GM18505 (cell line): ENCODE data around the gene IGFBP7.

ENCODE experiments used
- ATAC-seq: cut with Tn5 transposase; IDR thresholded peaks from one replicate; pipeline ENCODE4 v1.9.1; 2021; ENCODE audit not compliant: unreplicated experiment
- POLR2A ChIP-seq: IDR thresholded peaks from 4 replicates; pipeline ENCODE4 v1.6.1; 2011; ENCODE audit warnings: borderline replicate concordance; ENCODE audit not compliant: insufficient read depth, insufficient read length; ENCODE audit errors: extremely low read depth

Gene IGFBP7

DNA sequence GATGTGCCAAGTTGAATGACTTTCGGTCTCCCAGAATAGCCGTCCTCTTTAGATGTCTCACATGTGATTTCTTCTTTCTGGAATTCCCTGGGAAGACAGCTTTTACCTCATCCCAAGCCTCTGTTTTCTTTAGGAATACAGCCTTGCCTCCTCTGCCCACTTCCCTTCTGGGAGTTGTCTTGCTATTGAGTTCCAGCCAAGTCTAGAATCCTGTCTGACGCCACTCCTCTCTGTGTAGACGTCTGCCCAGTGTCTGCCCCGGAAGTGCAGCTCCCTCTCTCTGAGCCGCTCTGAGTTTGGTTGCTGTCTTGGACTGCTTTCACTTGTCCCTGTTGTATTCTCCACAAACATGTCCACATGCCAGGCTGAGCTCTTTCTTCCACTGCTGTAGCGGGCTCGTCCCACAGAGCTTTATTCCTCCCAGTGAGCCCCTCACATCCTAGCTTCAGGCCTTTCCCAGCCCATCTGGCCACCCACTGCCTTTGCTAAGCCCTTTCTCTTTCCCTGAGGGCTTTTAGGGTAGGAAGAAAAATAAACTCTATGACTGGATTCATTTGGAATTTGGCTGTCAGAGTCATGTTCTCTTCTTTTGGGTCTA lies 9.0 kb upstream of the IGFBP7 start:
- TF ChIP-seq POLR2A, result no peak
- ATAC-seq, result no peak

DNA sequence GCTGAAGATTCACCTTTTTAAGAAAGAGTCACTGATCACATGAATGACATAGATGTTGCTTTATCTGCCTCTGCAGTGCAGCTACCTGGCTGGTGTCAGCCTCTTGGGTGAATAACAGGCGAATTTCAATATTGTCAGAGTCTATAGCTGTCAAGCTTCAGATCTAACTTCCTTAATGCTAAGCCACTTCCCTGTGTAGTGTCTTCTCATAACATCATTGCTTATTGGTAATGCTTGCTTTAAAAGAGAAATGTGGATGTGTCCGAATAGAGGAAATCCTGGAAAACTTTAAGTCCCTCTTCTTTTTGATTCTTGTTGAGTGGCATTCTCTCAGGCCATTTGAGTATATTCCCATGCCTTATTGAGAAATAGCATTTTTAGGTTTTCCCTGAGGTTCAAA lies 7.3 kb upstream of the IGFBP7 start:
- ATAC-seq, result no peak
- no peak for TF ChIP-seq POLR2A

DNA sequence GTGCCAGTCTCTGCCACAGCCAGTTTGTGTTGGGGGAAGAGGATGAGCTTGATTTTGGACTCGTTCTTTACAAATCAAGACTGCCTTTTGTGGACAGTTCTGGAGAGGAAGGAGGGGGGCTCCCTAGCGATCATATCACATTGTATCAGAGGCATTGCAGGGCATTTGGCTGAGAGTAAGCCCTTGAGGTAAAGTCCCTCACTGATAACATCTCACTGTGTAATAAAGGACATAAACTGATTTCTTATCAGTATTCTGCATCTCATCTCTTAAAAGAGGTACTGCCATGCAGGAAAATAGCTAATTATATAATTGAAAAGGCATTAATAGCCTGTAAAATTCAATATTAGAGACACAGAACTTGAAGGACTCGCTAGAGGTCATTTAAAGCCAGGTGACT lies 6.1 kb upstream of the IGFBP7 start:
- ATAC-seq, result no peak
- no peak for TF ChIP-seq POLR2A

DNA sequence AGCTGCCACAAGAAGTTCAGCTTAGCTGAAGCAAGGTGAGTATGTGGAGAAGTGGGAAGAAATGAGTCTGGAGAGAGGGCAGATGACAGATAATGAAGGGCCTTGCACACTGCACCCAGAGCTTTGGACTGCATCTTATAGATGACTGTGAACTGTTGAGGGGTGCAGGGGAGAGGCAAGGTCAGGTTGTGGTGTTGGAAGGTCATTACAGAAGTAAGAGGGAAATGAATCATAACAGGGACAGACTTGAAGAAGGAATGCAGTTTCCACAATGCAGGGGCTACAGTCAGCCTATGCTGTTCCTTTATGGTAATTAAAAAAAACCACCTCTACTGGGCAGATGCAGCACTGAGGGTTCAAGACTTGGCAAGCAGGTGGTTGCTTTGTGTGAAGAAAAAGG lies 4.8 kb upstream of the IGFBP7 start:
- TF ChIP-seq POLR2A, result no peak
- no peak for ATAC-seq

DNA sequence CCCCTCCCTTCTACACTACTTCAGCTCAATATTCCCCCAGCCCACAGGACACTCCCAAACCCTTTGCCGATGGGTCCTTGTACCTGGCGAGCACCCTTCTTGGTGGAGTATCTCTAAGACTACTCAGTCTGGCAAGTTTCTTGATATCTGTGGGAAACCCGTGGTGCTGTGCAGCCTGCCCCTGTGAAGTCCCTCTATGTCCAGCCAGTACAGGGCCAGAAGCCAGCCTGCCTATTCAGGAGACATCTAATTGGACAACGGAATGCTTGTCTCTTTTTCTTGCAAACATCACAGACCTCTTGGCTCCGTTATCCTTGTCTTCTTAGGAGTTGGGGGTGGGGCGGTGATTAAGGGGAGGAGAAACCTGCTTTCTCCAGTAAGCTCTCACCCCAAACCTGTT lies 3.7 kb upstream of the IGFBP7 start:
- no peak for ATAC-seq
- TF ChIP-seq POLR2A, result no peak

DNA sequence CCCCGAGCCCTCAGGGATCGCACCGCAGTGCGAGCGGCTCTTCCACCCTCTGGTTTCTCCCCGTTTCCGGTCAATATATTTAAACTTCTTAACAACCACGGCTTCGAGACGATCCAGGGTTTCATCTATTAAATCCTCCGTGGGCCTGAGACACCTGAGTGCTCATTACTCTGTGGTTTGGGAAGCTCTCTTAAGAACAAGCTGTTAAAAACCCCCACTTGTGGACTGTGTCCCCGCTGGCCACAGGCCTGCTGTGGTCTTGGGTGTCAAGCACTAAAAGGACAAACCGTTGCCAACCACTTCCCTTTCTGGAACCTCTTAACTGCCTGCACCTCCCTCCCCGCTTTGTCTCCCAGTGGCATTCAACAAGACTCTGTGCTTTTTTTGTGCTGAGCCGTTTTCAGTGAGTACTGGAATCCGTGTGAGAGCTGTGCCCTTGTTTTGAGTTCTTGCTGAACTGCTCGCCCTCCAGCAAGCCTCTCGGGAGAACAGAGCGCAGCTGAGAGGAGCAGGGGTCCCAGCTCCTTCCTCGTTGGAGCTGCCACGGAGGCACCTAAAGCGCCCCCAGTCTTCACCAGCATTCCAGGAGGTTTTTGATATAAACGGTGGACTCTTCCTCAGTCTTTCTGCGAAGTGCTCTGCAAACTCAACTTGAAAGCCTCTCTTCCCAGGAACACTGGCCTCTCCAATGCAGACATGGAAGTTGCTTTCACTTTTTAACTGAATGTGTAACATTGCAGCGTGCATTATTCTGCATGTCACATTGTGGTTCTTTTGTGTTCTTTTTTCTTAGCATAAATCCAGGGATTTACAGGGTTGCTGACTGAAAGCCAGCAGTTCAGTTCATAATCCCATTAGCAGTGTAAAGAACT lies 691 bp upstream of the IGFBP7 start:
- TF ChIP-seq POLR2A, result no peak
- no peak for ATAC-seq

DNA sequence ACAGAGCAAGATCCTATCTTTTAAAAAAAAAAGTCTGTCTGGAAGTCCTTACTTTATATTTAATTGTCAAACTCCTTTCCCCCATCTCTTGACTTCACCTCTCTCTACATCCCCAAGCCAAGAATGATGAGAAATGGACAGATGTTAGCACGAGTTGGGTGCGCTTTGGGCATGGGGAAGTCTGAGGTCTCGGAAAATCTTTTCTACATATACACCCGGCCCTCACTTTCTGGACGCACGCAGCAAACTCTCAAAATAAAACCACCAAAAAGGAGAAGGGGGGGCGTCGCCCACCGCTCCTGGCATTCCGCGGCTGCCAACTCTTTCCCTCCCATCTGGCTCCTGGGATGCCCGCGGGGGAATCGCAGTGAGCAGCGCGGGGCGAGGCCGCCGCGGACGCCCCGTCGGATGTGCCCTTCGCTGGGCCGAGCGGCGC lies 756 bp downstream of the IGFBP7 start:
- no peak for ATAC-seq

DNA sequence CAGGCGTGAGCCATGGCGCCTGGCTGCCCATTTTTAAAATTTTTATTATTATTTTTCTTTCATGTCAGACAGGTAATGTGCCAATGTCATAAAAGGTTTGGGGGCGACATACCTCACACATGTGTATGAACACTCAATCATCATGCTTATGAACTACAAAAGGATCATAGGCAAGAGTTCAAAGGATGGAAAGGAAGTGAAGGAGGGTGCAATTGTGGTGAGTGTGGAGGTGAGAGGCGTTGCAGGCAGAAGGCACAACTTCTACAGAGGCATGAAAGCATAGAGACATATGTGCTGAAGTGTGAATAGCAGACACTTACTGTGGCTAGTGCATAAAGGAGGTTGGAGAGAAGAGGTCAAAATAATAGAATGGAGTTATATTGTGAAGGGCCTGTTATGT lies 4.0 kb downstream of the IGFBP7 start:
- ATAC-seq, result no peak
- TF ChIP-seq POLR2A, result no peak

More for the DNA sequence above, 756 bp downstream of the IGFBP7 start:
- no peak for TF ChIP-seq POLR2A

DNA sequence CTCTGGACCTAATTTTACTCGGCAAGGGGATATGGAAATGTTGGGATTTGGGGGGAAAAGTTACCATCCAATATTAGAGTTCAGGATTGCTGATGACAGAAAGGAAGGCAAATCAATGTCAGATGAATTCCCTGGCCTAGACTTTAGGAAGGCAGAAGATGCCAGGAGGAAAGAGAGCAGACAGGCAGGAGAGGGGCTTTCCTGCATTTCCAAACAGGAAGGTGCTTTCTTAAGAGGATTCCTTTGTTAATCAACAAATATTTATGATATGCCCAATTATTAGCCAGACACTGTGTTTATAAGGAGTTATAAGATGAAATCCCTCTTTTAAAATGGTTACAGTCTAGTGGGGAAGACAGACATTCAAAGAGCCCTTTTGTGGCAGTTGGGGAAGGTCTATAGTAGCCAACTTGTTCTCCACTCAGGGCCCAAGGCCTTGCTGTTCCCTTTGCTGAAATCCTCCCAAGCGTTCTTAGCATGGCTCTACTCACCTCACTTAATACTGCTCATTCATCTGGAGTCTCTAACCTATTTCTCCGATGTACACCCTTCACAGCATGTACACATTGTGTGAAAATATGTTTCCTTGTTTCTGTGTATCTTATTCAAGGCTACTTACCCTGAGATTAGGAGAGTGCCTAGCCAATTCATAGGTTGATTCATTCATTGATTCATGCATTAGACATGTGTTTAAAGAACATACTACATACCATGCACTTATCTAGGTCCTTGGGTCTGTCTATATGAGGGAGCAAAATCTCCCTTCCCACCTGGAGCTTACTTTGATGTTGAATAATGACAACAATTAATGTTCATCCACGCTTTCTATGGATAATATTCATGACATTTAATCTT lies 5.3 kb downstream of the IGFBP7 start:
- TF ChIP-seq POLR2A, result no peak
- ATAC-seq, result no peak

DNA sequence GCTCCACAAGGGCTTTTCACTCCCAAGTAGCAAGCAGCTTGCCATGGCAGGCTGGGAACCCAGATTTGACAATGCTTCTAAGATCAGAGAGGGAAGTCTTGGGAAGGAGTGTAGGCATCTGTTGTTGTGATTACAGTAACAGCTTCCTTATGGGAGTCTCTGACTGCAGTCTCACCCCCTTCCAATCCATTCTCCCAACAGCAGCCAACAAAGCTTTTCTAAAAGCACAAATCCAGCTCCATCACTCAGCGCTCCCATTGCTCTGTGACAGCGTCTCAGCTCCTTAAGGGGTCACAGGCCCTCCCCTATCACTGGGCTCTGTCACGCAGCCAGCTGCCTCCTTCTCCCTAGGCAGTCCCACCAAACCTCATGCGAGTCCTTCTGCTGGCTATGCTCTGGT lies 7.1 kb downstream of the IGFBP7 start:
- ATAC-seq, result no peak
- no peak for TF ChIP-seq POLR2A

DNA sequence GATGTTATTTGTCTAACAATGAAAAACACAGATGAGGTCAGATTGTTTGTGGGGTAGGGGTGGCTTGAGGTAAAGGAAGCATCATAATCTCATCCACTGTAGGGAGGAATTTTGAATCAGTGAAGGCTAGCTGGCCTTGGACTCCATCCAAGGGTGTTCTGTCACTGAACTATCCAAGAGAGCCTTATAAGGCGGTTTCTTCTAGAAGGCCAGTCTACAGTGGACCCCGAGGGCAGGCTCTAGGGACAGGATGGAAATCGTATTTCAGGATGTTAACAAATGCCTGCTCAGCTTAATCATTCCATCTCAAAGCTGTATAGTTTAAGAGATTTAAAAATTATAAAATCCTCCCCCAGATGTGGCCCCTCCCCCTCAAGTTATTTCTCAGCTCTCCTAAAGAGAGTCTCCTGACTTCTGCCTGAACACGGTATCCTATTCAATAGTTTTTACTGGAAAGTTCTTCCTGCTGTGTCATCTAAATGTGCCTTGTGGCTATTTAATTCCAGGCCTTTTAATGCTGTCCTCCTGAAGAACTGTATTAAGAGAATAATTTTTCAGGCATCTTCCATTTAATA lies 8.0 kb downstream of the IGFBP7 start:
- no peak for TF ChIP-seq POLR2A
- no peak for ATAC-seq

DNA sequence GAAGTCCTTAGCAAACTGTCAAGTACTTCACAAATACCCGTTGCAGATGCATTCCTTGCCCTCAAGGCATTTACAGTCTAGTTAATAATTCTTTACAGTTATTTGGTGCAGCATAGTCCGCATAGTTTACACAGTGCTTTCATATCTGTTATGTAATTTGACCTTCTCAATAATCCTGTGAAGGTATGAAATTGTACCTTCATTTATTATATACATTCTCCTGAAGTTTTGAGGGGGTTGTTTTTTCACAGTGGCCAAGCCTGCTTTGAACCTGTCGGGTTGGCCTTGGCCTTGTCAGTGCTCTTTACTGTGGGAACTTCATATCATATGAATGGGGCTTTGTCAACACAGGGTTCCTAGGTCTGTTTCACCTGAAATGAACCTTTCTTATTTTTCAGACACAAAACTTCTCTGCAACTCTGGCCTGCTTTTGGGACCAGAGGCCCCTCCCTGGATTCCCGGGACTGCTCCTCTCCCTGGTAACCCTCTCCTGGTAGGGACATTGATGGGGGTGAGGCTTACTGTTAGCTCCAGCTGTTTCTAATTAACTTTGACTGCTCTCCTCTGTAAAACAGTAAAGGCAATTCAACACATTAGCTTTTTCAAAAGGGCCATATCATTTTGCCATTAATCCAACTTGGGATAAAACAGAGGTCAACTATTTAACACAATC lies 9.1 kb downstream of the IGFBP7 start:
- no peak for ATAC-seq

DNA sequence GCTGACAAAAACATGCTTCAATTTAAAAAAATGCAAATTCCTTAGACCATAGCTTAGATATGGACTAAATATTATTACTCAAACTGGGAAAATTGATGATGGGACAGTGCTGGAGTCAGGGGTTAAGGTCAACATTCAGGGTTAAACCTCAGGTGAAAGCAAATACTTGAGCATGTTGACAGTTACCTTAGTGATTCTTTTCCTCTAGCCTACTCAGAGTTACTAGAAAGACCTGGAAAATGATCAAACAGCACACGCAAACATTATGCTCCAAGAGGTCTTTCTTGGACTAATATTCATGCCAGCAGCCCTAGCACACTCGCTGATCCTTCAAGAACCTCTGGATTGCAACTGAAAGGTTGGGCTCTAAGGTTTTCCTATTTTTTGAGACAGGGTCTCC lies 10.8 kb downstream of the IGFBP7 start:
- TF ChIP-seq POLR2A, result no peak
- ATAC-seq, result no peak

More for the DNA sequence above, 9.1 kb downstream of the IGFBP7 start:
- no peak for TF ChIP-seq POLR2A
